ENCODE data around the gene AFAP1L2. TPM values are rescaled to one million over a fixed set of nuclear protein-coding genes. Genes with fewer than 3 reads are reported as not detected.

AFAP1L2 gene
- 24.0 TPM for total RNA-seq

- H3K4me3 ChIP-seq (ENCODE audit: low read length in 3 of 3) = peak within 1 kb of the TSS; percentile 63 to 72 (median 65)
- no peaks in the 10 kb centered on the region for H3K9me3 ChIP-seq (ENCODE audit: control insufficient read depth in 3 of 3, low read length in 3 of 3)
- H3K27me3 ChIP-seq (ENCODE audit: control insufficient read depth in 3 of 3, insufficient read depth in 3 of 3, low read length in 3 of 3) = peaks cover 11 to 34% (median 25%) of the 10 kb centered on the region in 3 donors
- H3K9ac ChIP-seq (ENCODE audit: low read depth in 1 of 3, low read length in 3 of 3) = peak within 1 kb of the TSS; percentile 27 to 46 (median 40)
- H3K36me3 ChIP-seq (ENCODE audit: control insufficient read depth in 3 of 3, insufficient read depth in 3 of 3, low read length in 3 of 3) = no peaks in the 10 kb centered on the region
- peak within 1 kb of the TSS; percentile 19 for H3K27ac ChIP-seq (ENCODE audit: low read depth, low read length)
- peaks cover 19 to 24% (median 21%) of the 10 kb centered on the region in 3 donors for H3K4me1 ChIP-seq (ENCODE audit: control insufficient read depth in 3 of 3, insufficient read depth in 3 of 3, low read length in 3 of 3)
Measured at GRCh38 chr10:114404171-114405010, at the start of gene AFAP1L2. Gene AFAP1L2 (minus strand): TSS chr10:114404502. CDS start chr10:114404455, 47 bp downstream.

GRCh38 chr10:114453576-114453975 lies 49.3 kb upstream of the AFAP1L2 start:
- Histone ChIP-seq H3K27ac (ENCODE audit: low read depth, low read length) (no peak overlapping the region), H3K4me1 (ENCODE audit: control insufficient read depth in 3 of 3, insufficient read depth in 3 of 3, low read length in 3 of 3) (peaks cover 0 to 3% (median 0%) of the 10 kb centered on the region in 3 donors), H3K27me3 (ENCODE audit: control insufficient read depth in 3 of 3, insufficient read depth in 3 of 3, low read length in 3 of 3) (no peaks in the 10 kb centered on the region), H3K9me3 (ENCODE audit: control insufficient read depth in 3 of 3, low read length in 3 of 3) (no peaks in the 10 kb centered on the region), H3K36me3 (ENCODE audit: control insufficient read depth in 3 of 3, insufficient read depth in 3 of 3, low read length in 3 of 3) (peaks cover 0 to 8% (median 7%) of the 10 kb centered on the region in 3 donors), H3K4me3 (ENCODE audit: low read length in 3 of 3) (no peak overlapping the region), H3K9ac (ENCODE audit: low read depth in 1 of 3, low read length in 3 of 3) (no peak overlapping the region)

- Histone ChIP-seq H3K4me1 (ENCODE audit: control insufficient read depth in 3 of 3, insufficient read depth in 3 of 3, low read length in 3 of 3) (peaks cover 0 to 3% (median 0%) of the 10 kb centered on the region in 3 donors), H3K27ac (ENCODE audit: low read depth, low read length) (no peak overlapping the region), H3K9ac (ENCODE audit: low read depth in 1 of 3, low read length in 3 of 3) (no peak overlapping the region), H3K4me3 (ENCODE audit: low read length in 3 of 3) (no peak overlapping the region), H3K9me3 (ENCODE audit: control insufficient read depth in 3 of 3, low read length in 3 of 3) (no peaks in the 10 kb centered on the region), H3K36me3 (ENCODE audit: control insufficient read depth in 3 of 3, insufficient read depth in 3 of 3, low read length in 3 of 3) (peaks cover 6 to 14% (median 8%) of the 10 kb centered on the region in 3 donors), H3K27me3 (ENCODE audit: control insufficient read depth in 3 of 3, insufficient read depth in 3 of 3, low read length in 3 of 3) (no peaks in the 10 kb centered on the region)
Measured at GRCh38 chr10:114448897-114449296, 44.6 kb upstream of the AFAP1L2 start.

GRCh38 chr10:114445332-114445731 lies 41.0 kb upstream of the AFAP1L2 start:
- H3K9me3 ChIP-seq (ENCODE audit: control insufficient read depth in 3 of 3, low read length in 3 of 3) = no peaks in the 10 kb centered on the region
- no peak overlapping the region for H3K9ac ChIP-seq (ENCODE audit: low read depth in 1 of 3, low read length in 3 of 3)
- peaks cover 0 to 3% (median 0%) of the 10 kb centered on the region in 3 donors for H3K4me1 ChIP-seq (ENCODE audit: control insufficient read depth in 3 of 3, insufficient read depth in 3 of 3, low read length in 3 of 3)
- no peak overlapping the region for H3K27ac ChIP-seq (ENCODE audit: low read depth, low read length)
- H3K4me3 ChIP-seq (ENCODE audit: low read length in 3 of 3) = no peak overlapping the region
- no peaks in the 10 kb centered on the region for H3K27me3 ChIP-seq (ENCODE audit: control insufficient read depth in 3 of 3, insufficient read depth in 3 of 3, low read length in 3 of 3)
- H3K36me3 ChIP-seq (ENCODE audit: control insufficient read depth in 3 of 3, insufficient read depth in 3 of 3, low read length in 3 of 3) = peaks cover 8 to 31% (median 9%) of the 10 kb centered on the region in 3 donors

- Histone ChIP-seq H3K27ac (ENCODE audit: low read depth, low read length) (no peak overlapping the region), H3K27me3 (ENCODE audit: control insufficient read depth in 3 of 3, insufficient read depth in 3 of 3, low read length in 3 of 3) (no peaks in the 10 kb centered on the region), H3K4me3 (ENCODE audit: low read length in 3 of 3) (no peak overlapping the region), H3K9ac (ENCODE audit: low read depth in 1 of 3, low read length in 3 of 3) (no peak overlapping the region), H3K36me3 (ENCODE audit: control insufficient read depth in 3 of 3, insufficient read depth in 3 of 3, low read length in 3 of 3) (peaks cover 8 to 31% (median 9%) of the 10 kb centered on the region in 3 donors), H3K4me1 (ENCODE audit: control insufficient read depth in 3 of 3, insufficient read depth in 3 of 3, low read length in 3 of 3) (peaks cover 0 to 3% (median 0%) of the 10 kb centered on the region in 3 donors), H3K9me3 (ENCODE audit: control insufficient read depth in 3 of 3, low read length in 3 of 3) (no peaks in the 10 kb centered on the region)
Measured at GRCh38 chr10:114444819-114445218, 40.5 kb upstream of the AFAP1L2 start.

GRCh38 chr10:114442091-114442630 lies 37.9 kb upstream of the AFAP1L2 start:
- peaks cover 12 to 46% (median 21%) of the 10 kb centered on the region in 3 donors for H3K36me3 ChIP-seq (ENCODE audit: control insufficient read depth in 3 of 3, insufficient read depth in 3 of 3, low read length in 3 of 3)
- H3K27ac ChIP-seq (ENCODE audit: low read depth, low read length) = no peak overlapping the region
- H3K4me1 ChIP-seq (ENCODE audit: control insufficient read depth in 3 of 3, insufficient read depth in 3 of 3, low read length in 3 of 3) = no peaks in the 10 kb centered on the region
- H3K4me3 ChIP-seq (ENCODE audit: low read length in 3 of 3) = no peak overlapping the region
- H3K9me3 ChIP-seq (ENCODE audit: control insufficient read depth in 3 of 3, low read length in 3 of 3) = no peaks in the 10 kb centered on the region
- H3K9ac ChIP-seq (ENCODE audit: low read depth in 1 of 3, low read length in 3 of 3) = no peak overlapping the region
- no peaks in the 10 kb centered on the region for H3K27me3 ChIP-seq (ENCODE audit: control insufficient read depth in 3 of 3, insufficient read depth in 3 of 3, low read length in 3 of 3)

GRCh38 chr10:114441107-114441506 lies 36.8 kb upstream of the AFAP1L2 start:
- Histone ChIP-seq H3K27me3 (ENCODE audit: control insufficient read depth in 3 of 3, insufficient read depth in 3 of 3, low read length in 3 of 3) (no peaks in the 10 kb centered on the region), H3K4me3 (ENCODE audit: low read length in 3 of 3) (no peak overlapping the region), H3K9ac (ENCODE audit: low read depth in 1 of 3, low read length in 3 of 3) (no peak overlapping the region), H3K27ac (ENCODE audit: low read depth, low read length) (no peak overlapping the region), H3K4me1 (ENCODE audit: control insufficient read depth in 3 of 3, insufficient read depth in 3 of 3, low read length in 3 of 3) (no peaks in the 10 kb centered on the region), H3K36me3 (ENCODE audit: control insufficient read depth in 3 of 3, insufficient read depth in 3 of 3, low read length in 3 of 3) (peaks cover 15 to 46% (median 21%) of the 10 kb centered on the region in 3 donors), H3K9me3 (ENCODE audit: control insufficient read depth in 3 of 3, low read length in 3 of 3) (no peaks in the 10 kb centered on the region)

GRCh38 chr10:114437473-114438292 lies 33.4 kb upstream of the AFAP1L2 start:
- peaks cover 22 to 43% (median 29%) of the 10 kb centered on the region in 3 donors for H3K36me3 ChIP-seq (ENCODE audit: control insufficient read depth in 3 of 3, insufficient read depth in 3 of 3, low read length in 3 of 3)
- H3K4me1 ChIP-seq (ENCODE audit: control insufficient read depth in 3 of 3, insufficient read depth in 3 of 3, low read length in 3 of 3) = no peaks in the 10 kb centered on the region
- no peak overlapping the region for H3K4me3 ChIP-seq (ENCODE audit: low read length in 3 of 3)
- H3K9me3 ChIP-seq (ENCODE audit: control insufficient read depth in 3 of 3, low read length in 3 of 3) = no peaks in the 10 kb centered on the region
- no peaks in the 10 kb centered on the region for H3K27me3 ChIP-seq (ENCODE audit: control insufficient read depth in 3 of 3, insufficient read depth in 3 of 3, low read length in 3 of 3)
- no peak overlapping the region for H3K27ac ChIP-seq (ENCODE audit: low read depth, low read length)
- no peak overlapping the region for H3K9ac ChIP-seq (ENCODE audit: low read depth in 1 of 3, low read length in 3 of 3)

- Histone ChIP-seq H3K27ac (ENCODE audit: low read depth, low read length) (no peak overlapping the region), H3K4me1 (ENCODE audit: control insufficient read depth in 3 of 3, insufficient read depth in 3 of 3, low read length in 3 of 3) (no peaks in the 10 kb centered on the region), H3K36me3 (ENCODE audit: control insufficient read depth in 3 of 3, insufficient read depth in 3 of 3, low read length in 3 of 3) (peaks cover 22 to 38% (median 29%) of the 10 kb centered on the region in 3 donors), H3K4me3 (ENCODE audit: low read length in 3 of 3) (no peak overlapping the region), H3K9ac (ENCODE audit: low read depth in 1 of 3, low read length in 3 of 3) (no peak overlapping the region), H3K9me3 (ENCODE audit: control insufficient read depth in 3 of 3, low read length in 3 of 3) (no peaks in the 10 kb centered on the region), H3K27me3 (ENCODE audit: control insufficient read depth in 3 of 3, insufficient read depth in 3 of 3, low read length in 3 of 3) (no peaks in the 10 kb centered on the region)
Measured at GRCh38 chr10:114436941-114437340, 32.6 kb upstream of the AFAP1L2 start.

All from skeletal muscle tissue (tissue), 4 donors.